Keratinocyte (primary cell): ENCODE results near the gene ZDHHC3.

Experiments
- CTCF ChIP-seq, 3 experiments: IDR thresholded peaks in 1 of 3; conservative IDR thresholded peaks in 1 of 3; optimal IDR thresholded peaks in 1 of 3; 2 replicates in 2 of 3; 3 replicates in 1 of 3; pipeline versions ENCODE3 to v1.5.1; 2011; ENCODE audit warnings: low read length in 3 of 3, mild to moderate bottlenecking in 3 of 3, moderate library complexity in 2 of 3, control low read depth in 1 of 3, inconsistent platforms in 1 of 3; ENCODE audit not compliant: insufficient read depth in 2 of 3; ENCODE audit errors: extremely low read depth in 1 of 3
- EZH2 ChIP-seq: IDR thresholded peaks from one replicate; pipeline ENCODE4 v1.6.1; 2012; ENCODE audit warnings: inconsistent platforms, mild to moderate bottlenecking, low read length, moderate library complexity

- TF ChIP-seq CTCF (optimal IDR thresholded peaks at IDR 0.05 in 1 of 3, IDR thresholded peaks at IDR 0.05 in 1 of 3, conservative IDR thresholded peaks at IDR 0.05 in 1 of 3; ENCODE audit: extremely low read depth in 1 of 3, insufficient read depth in 2 of 3, low read length in 3 of 3) (no peak), EZH2 (no peak)
Observed at GRCh38 chr3:45016916-45017315, 40.9 kb upstream of the ZDHHC3 start.
